RWPE2 (cell line): ENCODE data around the gene RXRA.

Experiments used
- ATAC-seq: fragments of 200-7000 bp; cut with Tn5 transposase; 3 replicates; pipeline ENCODE4 v1.9.1; 2021; ENCODE audit warnings: low read depth
- DNase-seq: peaks from one replicate; pipeline ENCODE4 v3.0.0-alpha.2; 2020; ENCODE audit warnings: low spot score
- H3K27ac ChIP-seq: fragments of 450-650 bp; 2 replicates; pipeline ENCODE4 v1.5.1; 2017; ENCODE audit warnings: mild to moderate bottlenecking; ENCODE audit not compliant: poor library complexity, severe bottlenecking
- H3K27me3 ChIP-seq: fragments of 250-450 bp; sonication (Bioruptor Pico); 2 replicates; pipeline ENCODE4 v1.5.1; 2021; ENCODE audit warnings: mild to moderate bottlenecking, moderate library complexity; ENCODE audit not compliant: insufficient read depth, poor library complexity, severe bottlenecking
- H3K36me3 ChIP-seq: fragments of 250-450 bp; sonication (Bioruptor Pico); 2 replicates; pipeline ENCODE4 v1.5.1; 2020; ENCODE audit warnings: low read depth, mild to moderate bottlenecking, moderate library complexity
- H3K4me1 ChIP-seq: fragments of 250-450 bp; sonication (Bioruptor Pico); 2 replicates; pipeline ENCODE4 v1.5.1; 2021; ENCODE audit warnings: mild to moderate bottlenecking, moderate library complexity; ENCODE audit not compliant: insufficient read depth, poor library complexity, severe bottlenecking
- H3K4me3 ChIP-seq: fragments of 250-450 bp; sonication (Bioruptor Pico); 2 replicates; pipeline ENCODE4 v1.5.1; 2021; ENCODE audit warnings: mild to moderate bottlenecking, moderate library complexity; ENCODE audit not compliant: severe bottlenecking
- H3K9me3 ChIP-seq: fragments of 250-450 bp; sonication (Bioruptor Pico); 2 replicates; pipeline ENCODE4 v1.5.1; 2021; ENCODE audit warnings: mild to moderate bottlenecking, moderate library complexity; ENCODE audit not compliant: severe bottlenecking
- CTCF ChIP-seq: fragments of 450-650 bp; IDR thresholded peaks from one replicate; pipeline ENCODE4 v1.5.1; 2017; ENCODE audit warnings: mild to moderate bottlenecking, moderate library complexity; ENCODE audit not compliant: poor library complexity, severe bottlenecking

Gene RXRA

GRCh38 chr9:134418354-134418753 lies 92.1 kb downstream of the RXRA start:
- H3K27ac ChIP-seq = no peak overlapping the region
- ATAC-seq (no peak), DNase-seq (no peak)

GRCh38 chr9:134419000-134419683 lies 92.9 kb downstream of the RXRA start:
- no peak overlapping the region for H3K4me3 ChIP-seq
- H3K27me3 ChIP-seq = no peaks in the 10 kb centered on the region
- no peak overlapping the region for H3K27ac ChIP-seq
- no peak for DNase-seq
- TF ChIP-seq CTCF = no peak
- H3K9me3 ChIP-seq = no peaks in the 10 kb centered on the region
- peaks cover 4% of the 10 kb centered on the region for H3K4me1 ChIP-seq
- ATAC-seq = no peak
- peaks cover 59% of the 10 kb centered on the region for H3K36me3 ChIP-seq

More at GRCh38 chr9:134418354-134418753, 92.1 kb downstream of the RXRA start:
- H3K36me3 ChIP-seq = peaks cover 59% of the 10 kb centered on the region
- H3K9me3 ChIP-seq = no peaks in the 10 kb centered on the region
- TF ChIP-seq CTCF = no peak
- peaks cover 12% of the 10 kb centered on the region for H3K4me1 ChIP-seq
- H3K4me3 ChIP-seq = no peak overlapping the region
- H3K27me3 ChIP-seq = no peaks in the 10 kb centered on the region

GRCh38 chr9:134419684-134420076 lies 93.4 kb downstream of the RXRA start:
- DNase-seq (no peak), ATAC-seq (peak; percentile 34; the same call in 2 of the 3 replicates)
- H3K9me3 ChIP-seq = no peaks in the 10 kb centered on the region
- peaks cover 55% of the 10 kb centered on the region for H3K36me3 ChIP-seq
- no peak overlapping the region for H3K27ac ChIP-seq
- no peaks in the 10 kb centered on the region for H3K4me1 ChIP-seq
- no peaks in the 10 kb centered on the region for H3K27me3 ChIP-seq
- peak; percentile 33 for TF ChIP-seq CTCF
- H3K4me3 ChIP-seq = no peak overlapping the region

GRCh38 chr9:134420281-134420845 lies 94.1 kb downstream of the RXRA start:
- peaks cover 55% of the 10 kb centered on the region for H3K36me3 ChIP-seq
- H3K27me3 ChIP-seq = no peaks in the 10 kb centered on the region
- no peaks in the 10 kb centered on the region for H3K9me3 ChIP-seq
- no peak overlapping the region for H3K4me3 ChIP-seq
- DNase-seq = no peak
- ATAC-seq = no peak
- no peak for TF ChIP-seq CTCF
- H3K4me1 ChIP-seq = no peaks in the 10 kb centered on the region
- no peak overlapping the region for H3K27ac ChIP-seq

- no peak overlapping the region for H3K27ac ChIP-seq
- no peaks in the 10 kb centered on the region for H3K4me1 ChIP-seq
- no peak for DNase-seq
- H3K9me3 ChIP-seq = no peaks in the 10 kb centered on the region
- no peak overlapping the region for H3K4me3 ChIP-seq
- no peak for TF ChIP-seq CTCF
- no peaks in the 10 kb centered on the region for H3K27me3 ChIP-seq
- peaks cover 55% of the 10 kb centered on the region for H3K36me3 ChIP-seq
- no peak for ATAC-seq
Measured at GRCh38 chr9:134420974-134421432, 94.7 kb downstream of the RXRA start.
